Measurements from ENCODE around the gene LTV1.

The LTV1 gene

GRCh38 chr6:143896126-143896860, 53.2 kb downstream of the LTV1 start:
- no peak for DNase-seq (ENCODE audit: low read depth)

- no peak for DNase-seq (ENCODE audit: low read depth)
These were observed 57.2 kb downstream of the LTV1 start for GRCh38 chr6:143900358-143900757.

GRCh38 chr6:143901885-143902750, 59.0 kb downstream of the LTV1 start:
- no peak for DNase-seq (ENCODE audit: low read depth)

- DNase-seq (ENCODE audit: low read depth), result no peak
These were observed 59.7 kb downstream of the LTV1 start for GRCh38 chr6:143902827-143903226.

- DNase-seq (ENCODE audit: low read depth), result no peak
These were observed 67.9 kb downstream of the LTV1 start for GRCh38 chr6:143911028-143911427.

GRCh38 chr6:143912671-143913070, 69.5 kb downstream of the LTV1 start:
- DNase-seq (ENCODE audit: low read depth), result no peak
